Measurements from ENCODE around the gene HMGB3.

HMGB3 gene

GRCh38 chrX:150972450-150972849 lies 10.7 kb upstream of the HMGB3 start:
- ChIA-PET CTCF (no interaction called here), POLR2A (ENCODE audit: low non-redundant PET) (no interaction called here)
- H3K27ac ChIP-seq, result no peak overlapping the region
- no peak for DNase-seq (ENCODE audit: low spot score)
- TF ChIP-seq CTCF (conservative IDR thresholded peaks at IDR 0.05; ENCODE audit: low read depth), result no peak

DNA sequence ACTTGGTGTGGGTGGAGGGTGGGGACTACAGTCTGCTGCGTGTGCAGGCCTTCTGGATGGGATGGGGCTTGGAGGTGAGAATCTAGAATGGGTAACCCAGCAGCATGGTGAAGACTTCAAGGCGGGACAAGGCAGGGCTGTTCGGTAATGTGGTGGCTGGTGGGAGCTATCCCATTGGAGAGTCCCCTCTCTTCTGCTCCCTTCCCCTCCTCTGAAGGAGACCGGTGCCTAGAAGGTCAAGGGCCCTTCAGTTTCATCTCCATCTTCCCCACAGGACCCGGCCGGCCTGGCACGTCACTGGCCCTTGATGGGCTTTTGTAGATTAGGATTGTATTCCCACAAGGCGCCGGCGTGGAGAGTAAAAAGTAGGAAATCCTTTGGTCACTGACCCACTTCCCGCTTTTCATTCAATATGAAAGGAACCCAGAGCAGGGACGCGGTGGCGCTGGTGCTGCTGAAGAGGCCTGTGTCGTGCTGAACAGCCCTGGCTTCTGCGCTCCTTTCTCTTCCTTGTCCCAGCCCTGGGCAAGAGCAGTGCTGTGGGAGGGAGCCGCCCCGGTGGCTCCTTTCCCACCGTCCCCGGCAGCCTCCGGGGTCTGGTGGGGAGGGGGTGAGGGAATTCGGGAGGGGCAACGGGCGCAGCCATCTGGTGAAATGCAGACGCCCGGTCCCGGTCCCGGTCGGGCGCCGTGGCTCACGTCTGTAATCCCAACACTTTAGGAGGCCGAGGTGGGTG lies 7.3 kb upstream of the HMGB3 start:
- no peak overlapping the region for H3K27ac ChIP-seq
- no peak for DNase-seq (ENCODE audit: low spot score)
- TF ChIP-seq CTCF (conservative IDR thresholded peaks at IDR 0.05; ENCODE audit: low read depth), result no peak
- POLR2A ChIA-PET (ENCODE audit: low non-redundant PET), result no interaction called here
- CTCF ChIA-PET, result interaction anchor here (0.6 kb wide), 1 partner anchor 1989 kb away, joined by 3 read pairs; no protein-coding TSS in a partner anchor

GRCh38 chrX:150977411-150978162 lies 5.5 kb upstream of the HMGB3 start:
- ChIA-PET POLR2A (ENCODE audit: low non-redundant PET) (no interaction called here), CTCF (no interaction called here)
- DNase-seq (ENCODE audit: low spot score), result no peak
- no peak for TF ChIP-seq CTCF (conservative IDR thresholded peaks at IDR 0.05; ENCODE audit: low read depth)
- no peak overlapping the region for H3K27ac ChIP-seq

GRCh38 chrX:150980186-150980585 lies 2.9 kb upstream of the HMGB3 start:
- ChIA-PET POLR2A (ENCODE audit: low non-redundant PET) (no interaction called here), CTCF (no interaction called here)
- H3K27ac ChIP-seq, result no peak overlapping the region
- DNase-seq (ENCODE audit: low spot score), result no peak
- no peak for TF ChIP-seq CTCF (conservative IDR thresholded peaks at IDR 0.05; ENCODE audit: low read depth)

DNA sequence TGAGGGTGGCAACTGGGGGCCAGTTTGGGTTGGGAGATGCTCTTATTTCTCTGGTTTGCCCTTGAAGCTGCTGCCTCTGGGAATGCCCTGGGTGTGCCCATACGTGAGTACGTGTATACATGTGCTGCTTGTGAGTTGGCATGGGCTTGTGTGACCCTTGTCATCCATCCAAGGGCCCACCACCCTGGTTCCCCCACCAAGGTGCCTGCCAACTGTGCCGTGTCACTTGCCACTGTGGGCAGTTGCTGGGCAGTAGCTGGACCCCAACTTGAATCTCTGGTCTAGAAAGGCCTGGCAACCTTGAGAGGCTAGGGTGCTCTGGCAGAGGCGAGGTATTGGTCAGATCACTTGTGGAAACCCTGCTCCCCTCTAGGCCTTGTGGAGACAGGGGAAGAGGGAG lies 2.4 kb upstream of the HMGB3 start:
- CTCF ChIA-PET, result no interaction called here
- DNase-seq (ENCODE audit: low spot score), result no peak
- H3K27ac ChIP-seq, result no peak overlapping the region
- POLR2A ChIA-PET (ENCODE audit: low non-redundant PET), result no interaction called here
- TF ChIP-seq CTCF (conservative IDR thresholded peaks at IDR 0.05; ENCODE audit: low read depth), result no peak

DNA sequence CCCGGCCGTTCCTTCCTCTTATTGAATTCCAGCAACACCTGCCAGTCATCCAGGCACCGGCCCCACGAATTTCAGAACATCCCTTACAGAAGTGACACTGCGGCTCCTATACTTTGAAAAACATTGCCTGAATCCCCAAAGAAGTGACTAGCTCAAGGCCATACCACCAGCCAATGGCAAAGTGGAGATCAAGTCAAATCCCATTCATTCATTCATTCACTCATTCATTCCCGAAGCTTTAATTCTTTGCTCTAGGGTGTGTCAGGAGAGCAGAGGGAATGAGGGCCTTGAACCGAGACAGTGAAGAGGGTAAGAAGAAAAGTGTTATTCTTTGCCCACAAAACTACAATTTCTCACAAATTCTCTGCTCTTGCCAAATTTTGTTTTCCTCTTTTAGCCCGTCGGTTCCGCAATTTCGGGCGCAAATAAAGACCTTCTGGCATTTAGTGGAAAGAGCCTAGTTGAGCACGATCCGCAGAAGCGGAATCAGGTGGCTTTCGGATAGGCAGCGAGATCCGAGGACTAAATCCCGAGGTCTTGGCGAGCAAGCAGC lies 824 bp upstream of the HMGB3 start:
- H3K27ac ChIP-seq, result peak overlapping the region; percentile 88
- no peak for DNase-seq (ENCODE audit: low spot score)
- CTCF ChIA-PET, result no interaction called here
- POLR2A ChIA-PET (ENCODE audit: low non-redundant PET), result no interaction called here
- no peak for TF ChIP-seq CTCF (conservative IDR thresholded peaks at IDR 0.05; ENCODE audit: low read depth)
